ENCODE results near the gene WNK2.

WNK2 gene

DNA sequence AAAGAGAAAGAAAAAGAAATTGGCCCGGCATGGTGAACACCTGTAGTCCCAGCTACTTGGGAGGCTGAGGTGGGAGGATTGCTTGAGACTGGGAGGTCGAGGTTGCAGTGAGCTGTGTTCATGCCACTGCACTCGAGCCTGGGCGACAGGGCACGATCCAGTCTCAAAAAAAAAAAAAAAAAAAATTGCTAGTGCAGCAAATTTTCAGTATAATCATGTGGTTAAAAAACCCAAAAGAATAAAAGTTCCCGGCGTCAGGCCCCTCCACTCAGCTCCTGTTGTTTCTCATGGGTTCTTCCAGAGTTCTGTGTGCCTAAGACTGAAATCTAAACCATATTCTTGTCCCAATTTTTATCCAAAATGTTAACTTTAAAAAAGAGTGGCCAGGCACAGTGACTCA is 49.1 kb downstream of the WNK2 start:
- TF ChIP-seq, protein P1, sequence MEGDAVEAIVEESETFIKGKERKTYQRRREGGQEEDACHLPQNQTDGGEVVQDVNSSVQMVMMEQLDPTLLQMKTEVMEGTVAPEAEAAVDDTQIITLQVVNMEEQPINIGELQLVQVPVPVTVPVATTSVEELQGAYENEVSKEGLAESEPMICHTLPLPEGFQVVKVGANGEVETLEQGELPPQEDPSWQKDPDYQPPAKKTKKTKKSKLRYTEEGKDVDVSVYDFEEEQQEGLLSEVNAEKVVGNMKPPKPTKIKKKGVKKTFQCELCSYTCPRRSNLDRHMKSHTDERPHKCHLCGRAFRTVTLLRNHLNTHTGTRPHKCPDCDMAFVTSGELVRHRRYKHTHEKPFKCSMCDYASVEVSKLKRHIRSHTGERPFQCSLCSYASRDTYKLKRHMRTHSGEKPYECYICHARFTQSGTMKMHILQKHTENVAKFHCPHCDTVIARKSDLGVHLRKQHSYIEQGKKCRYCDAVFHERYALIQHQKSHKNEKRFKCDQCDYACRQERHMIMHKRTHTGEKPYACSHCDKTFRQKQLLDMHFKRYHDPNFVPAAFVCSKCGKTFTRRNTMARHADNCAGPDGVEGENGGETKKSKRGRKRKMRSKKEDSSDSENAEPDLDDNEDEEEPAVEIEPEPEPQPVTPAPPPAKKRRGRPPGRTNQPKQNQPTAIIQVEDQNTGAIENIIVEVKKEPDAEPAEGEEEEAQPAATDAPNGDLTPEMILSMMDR (conservative IDR thresholded peaks at IDR 0.05; ENCODE audit: low read depth) = no peak
- POLR2A ChIA-PET (ENCODE audit: low non-redundant PET) = no interaction called here
- no peak overlapping the region for H3K27ac ChIP-seq
- CTCF ChIA-PET = interaction anchor here (0.6 kb wide), 1 partner anchor 73 kb away, joined by 4 read pairs; no protein-coding TSS in a partner anchor
- DNase-seq (ENCODE audit: low spot score) = no peak

DNA sequence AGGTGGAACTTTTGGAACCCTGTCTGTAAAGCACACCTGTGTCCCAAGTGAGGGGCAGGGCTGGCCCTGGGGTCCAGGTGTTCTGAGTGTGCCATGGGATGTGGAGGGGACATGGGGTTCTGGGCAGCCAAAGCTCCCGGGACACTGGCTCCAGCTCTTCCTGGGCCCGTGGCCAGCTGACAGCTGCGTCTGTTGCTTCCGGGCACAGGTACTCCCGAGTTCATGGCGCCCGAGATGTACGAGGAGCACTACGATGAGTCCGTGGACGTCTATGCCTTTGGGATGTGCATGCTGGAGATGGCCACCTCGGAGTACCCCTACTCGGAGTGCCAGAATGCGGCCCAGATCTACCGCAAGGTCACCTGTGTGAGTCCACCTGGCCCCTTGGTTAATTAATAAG is 50.7 kb downstream of the WNK2 start:
- TF ChIP-seq, protein P1 (conservative IDR thresholded peaks at IDR 0.05; ENCODE audit: low read depth) = no peak
- ChIA-PET POLR2A (ENCODE audit: low non-redundant PET) (no interaction called here), CTCF (interaction anchor here (0.6 kb wide), 1 partner anchor 90 kb away, joined by 3 read pairs; no protein-coding TSS in a partner anchor)
- H3K27ac ChIP-seq = no peak overlapping the region
- no peak for DNase-seq (ENCODE audit: low spot score)

DNA sequence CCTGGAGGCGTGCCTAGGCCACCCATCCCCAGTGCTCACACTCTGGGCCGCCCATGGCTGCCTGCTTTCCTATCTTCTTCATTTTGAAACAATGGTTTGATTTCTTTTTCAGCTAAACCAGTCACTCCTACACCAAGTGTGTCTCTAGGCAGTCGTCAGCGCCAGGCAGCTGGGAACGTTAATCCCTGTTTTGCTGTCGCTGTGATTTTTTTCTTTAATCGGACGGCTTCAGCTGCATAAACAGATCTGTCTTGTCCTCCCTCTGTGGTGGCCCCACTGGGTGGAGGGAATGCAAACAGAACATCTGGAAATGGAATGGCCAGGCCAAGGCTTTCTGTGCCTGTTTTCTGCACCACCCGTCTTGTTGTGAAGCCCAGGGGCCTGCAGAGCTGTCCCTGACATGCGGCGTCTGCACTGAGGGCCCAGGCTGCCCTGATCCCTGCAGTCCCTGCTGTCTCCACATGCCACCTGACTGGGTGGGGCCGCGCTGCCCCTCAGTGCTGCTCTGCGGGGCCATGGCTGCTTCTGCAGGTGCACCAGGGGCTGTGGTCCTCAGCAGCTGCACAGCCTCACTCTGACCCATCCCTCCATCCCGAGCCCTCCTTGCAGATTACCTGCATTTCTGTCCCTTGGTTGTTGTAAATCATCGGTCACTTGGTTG is 51.5 kb downstream of the WNK2 start:
- DNase-seq (ENCODE audit: low spot score) = no peak
- POLR2A ChIA-PET (ENCODE audit: low non-redundant PET) = no interaction called here
- TF ChIP-seq, protein P1 (conservative IDR thresholded peaks at IDR 0.05; ENCODE audit: low read depth) = no peak
- CTCF ChIA-PET = no interaction called here
- no peak overlapping the region for H3K27ac ChIP-seq

DNA sequence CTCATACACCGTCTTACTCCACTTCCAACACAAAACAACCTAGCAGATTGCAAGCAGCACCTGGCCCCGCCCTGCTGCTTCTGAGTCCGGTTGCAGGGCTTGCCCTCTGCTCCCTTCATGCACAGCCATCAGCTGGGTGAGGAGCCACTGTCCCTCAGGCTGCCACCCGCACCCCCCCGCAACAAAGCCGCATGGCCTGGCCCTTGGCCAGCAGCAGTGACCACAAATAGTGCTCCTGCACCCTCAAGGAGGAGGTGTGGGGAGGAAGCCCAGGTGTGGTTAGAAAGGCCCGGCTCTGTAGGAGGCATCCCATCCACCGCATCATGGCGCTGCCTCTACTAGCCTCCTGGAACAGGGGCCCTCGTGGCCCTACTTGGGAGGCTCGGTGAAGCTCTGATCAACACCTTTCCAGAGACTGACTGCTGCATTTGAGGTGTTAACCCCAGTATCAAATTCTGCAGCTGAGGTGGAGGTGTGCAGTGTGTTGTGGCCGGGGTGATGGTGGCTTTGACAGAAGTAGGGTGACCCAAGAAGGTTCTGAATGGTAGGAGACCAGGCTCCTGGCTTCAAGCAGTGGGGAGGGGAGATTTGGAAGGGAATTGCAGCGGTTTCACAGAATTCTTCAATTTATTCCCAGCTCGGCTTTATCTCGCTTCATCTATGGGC is 52.7 kb downstream of the WNK2 start:
- H3K27ac ChIP-seq = no peak overlapping the region
- TF ChIP-seq, protein P1 (conservative IDR thresholded peaks at IDR 0.05; ENCODE audit: low read depth) = no peak
- ChIA-PET POLR2A (ENCODE audit: low non-redundant PET) (no interaction called here), CTCF (no interaction called here)
- no peak for DNase-seq (ENCODE audit: low spot score)

DNA sequence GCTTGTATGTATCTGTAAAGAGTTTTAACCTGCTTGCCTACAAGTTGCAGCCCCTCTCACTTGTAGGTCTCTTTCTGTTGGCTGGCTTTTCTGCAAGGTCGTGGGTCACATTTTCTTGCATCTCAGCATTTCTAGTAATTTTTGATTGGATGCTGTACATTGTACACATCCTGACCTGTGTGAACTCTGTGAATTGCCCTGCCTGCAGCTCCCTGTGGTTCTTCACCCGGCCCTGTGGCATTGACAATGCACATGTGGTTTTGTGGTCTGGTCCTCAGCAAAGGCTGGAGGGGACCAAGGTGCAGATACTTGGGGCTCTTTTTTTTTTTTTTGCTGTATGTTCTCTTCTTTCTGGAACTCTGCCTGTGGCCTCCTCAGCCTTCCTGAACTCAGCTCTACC is 53.6 kb downstream of the WNK2 start:
- CTCF ChIA-PET = no interaction called here
- no peak for DNase-seq (ENCODE audit: low spot score)
- TF ChIP-seq, protein P1 (conservative IDR thresholded peaks at IDR 0.05; ENCODE audit: low read depth) = no peak
- POLR2A ChIA-PET (ENCODE audit: low non-redundant PET) = no interaction called here
- no peak overlapping the region for H3K27ac ChIP-seq

DNA sequence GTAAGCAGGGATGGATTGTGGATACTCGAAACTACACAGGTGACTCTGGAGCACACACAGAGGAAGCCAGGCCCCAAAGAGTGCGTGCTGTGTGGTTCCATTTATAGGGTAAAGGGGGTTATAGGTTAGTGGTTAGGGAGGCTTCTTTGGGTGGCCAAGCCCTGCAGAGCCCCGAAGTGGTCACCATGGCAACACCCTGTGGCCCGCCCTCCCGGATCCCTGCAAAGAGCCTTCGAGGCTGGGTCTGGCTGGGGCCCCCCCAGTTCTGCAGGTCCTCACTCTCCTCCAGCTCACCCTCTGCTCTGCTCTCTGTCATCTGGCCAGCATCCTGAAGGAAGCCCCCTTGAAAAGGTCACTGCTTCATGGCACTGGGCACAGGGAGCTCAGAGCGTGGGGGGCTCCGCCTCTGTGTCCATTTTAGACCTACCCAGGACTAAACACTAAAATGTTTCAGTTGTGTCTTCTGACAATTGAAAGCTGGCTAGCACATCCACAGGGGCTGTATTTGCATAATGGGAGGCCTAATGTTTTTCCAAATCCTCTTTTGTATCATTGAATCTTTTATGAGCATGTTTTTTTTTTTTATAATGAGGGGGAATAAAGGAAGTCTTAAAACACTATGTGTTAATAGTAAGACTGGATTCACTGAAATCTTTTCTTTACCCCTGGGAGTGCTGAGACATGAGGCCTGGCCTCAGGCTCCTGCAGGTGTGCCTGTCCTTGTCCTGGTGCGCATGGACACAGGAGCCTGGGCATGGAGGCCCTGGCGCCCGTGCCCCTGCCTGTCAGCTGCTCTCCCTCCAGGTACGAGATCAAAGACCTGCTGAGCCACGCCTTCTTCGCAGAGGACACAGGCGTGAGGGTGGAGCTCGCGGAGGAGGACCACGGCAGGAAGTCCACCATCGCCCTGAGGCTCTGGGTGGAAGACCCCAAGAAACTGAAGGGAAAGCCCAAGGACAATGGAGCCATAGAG is 55.3 kb downstream of the WNK2 start:
- no peak for DNase-seq (ENCODE audit: low spot score)
- TF ChIP-seq, protein P1 (conservative IDR thresholded peaks at IDR 0.05; ENCODE audit: low read depth) = no peak
- ChIA-PET CTCF (interaction anchor here (0.5 kb wide), 1 partner anchor 9 kb away, joined by 3 read pairs; no protein-coding TSS in a partner anchor), POLR2A (ENCODE audit: low non-redundant PET) (no interaction called here)
- no peak overlapping the region for H3K27ac ChIP-seq

Measured in RWPE1 (cell line).